CD14-positive monocyte (primary cell): ENCODE results near the gene ADAM30. TPM values are rescaled to one million over a fixed set of nuclear protein-coding genes. Genes with fewer than 3 reads are reported as not detected.

Experiments
- DNase-seq, 3 donors: peaks; one replicate each; pipeline ENCODE4 v3.0.0-alpha.2; 2011 to 2022
- H2AFZ ChIP-seq: 2 replicates; pipeline ENCODE4 v1.6.0; 2012; ENCODE audit warnings: mild to moderate bottlenecking, low read depth, low read length, inconsistent platforms; ENCODE audit not compliant: insufficient read depth, poor library complexity, severe bottlenecking
- H3K27ac ChIP-seq, 2 donors: 1 replicate in 1 of 2; 2 replicates in 1 of 2; pipeline ENCODE4 v1.5.1; 2012 to 2013; ENCODE audit warnings: low read length in 2 of 2, control low read depth in 1 of 2, inconsistent platforms in 1 of 2, low read depth in 1 of 2, mild to moderate bottlenecking in 1 of 2
- H3K27me3 ChIP-seq, 2 donors: one replicate each; pipeline versions ENCODE4 v1.6.0 to v1.6.1; 2011 to 2013; ENCODE audit warnings: low read length in 2 of 2; ENCODE audit not compliant: control insufficient read depth in 2 of 2, insufficient read depth in 2 of 2
- H3K36me3 ChIP-seq, 2 donors: replicated peaks in 1 of 2; 1 replicate in 1 of 2; 2 replicates in 1 of 2; pipeline versions ENCODE4 v1.5.1 to v1.6.1; 2012 to 2013; ENCODE audit warnings: low read length in 2 of 2, control low read depth in 1 of 2, inconsistent platforms in 1 of 2, mild to moderate bottlenecking in 1 of 2; ENCODE audit not compliant: insufficient read depth in 2 of 2, control insufficient read depth in 1 of 2
- H3K4me1 ChIP-seq, 2 donors: 1 replicate in 1 of 2; 2 replicates in 1 of 2; pipeline versions ENCODE4 v1.5.1 to v1.6.1; 2012 to 2013; ENCODE audit warnings: low read length in 2 of 2, control low read depth in 1 of 2, inconsistent platforms in 1 of 2, mild to moderate bottlenecking in 1 of 2, moderate library complexity in 1 of 2; ENCODE audit not compliant: insufficient read depth in 2 of 2, control insufficient read depth in 1 of 2
- H3K4me2 ChIP-seq: replicated peaks from 2 replicates; pipeline ENCODE3; 2012; ENCODE audit warnings: low read length, moderate library complexity, mild to moderate bottlenecking; ENCODE audit not compliant: poor library complexity, severe bottlenecking; ENCODE audit errors: extremely low read depth
- H3K4me3 ChIP-seq, 3 experiments: fragments of 200-600 bp in 1 of 3; sonication (generic) in 1 of 3; replicated peaks in 1 of 3; 1 replicate in 2 of 3; 2 replicates in 1 of 3; pipeline ENCODE4 v1.5.1; 2011 to 2013; ENCODE audit warnings: low read length in 3 of 3, mild to moderate bottlenecking in 3 of 3, control low read depth in 2 of 3, low read depth in 2 of 3, inconsistent platforms in 1 of 3, moderate library complexity in 1 of 3
- H3K79me2 ChIP-seq: 2 replicates; pipeline ENCODE4 v1.6.0; 2012; ENCODE audit warnings: mild to moderate bottlenecking, control low read depth, inconsistent platforms, low read length, moderate library complexity; ENCODE audit not compliant: insufficient read depth
- H3K9ac ChIP-seq: 2 replicates; pipeline ENCODE4 v1.6.0; 2017; ENCODE audit warnings: low read length, mild to moderate bottlenecking; ENCODE audit not compliant: insufficient read depth, poor library complexity, severe bottlenecking
- H3K9me3 ChIP-seq, 2 donors: replicated peaks in 1 of 2; 1 replicate in 1 of 2; 2 replicates in 1 of 2; pipeline versions ENCODE4 v1.5.1 to v1.6.1; 2012 to 2013; ENCODE audit warnings: low read length in 2 of 2, control low read depth in 1 of 2; ENCODE audit not compliant: control insufficient read depth in 1 of 2, insufficient read depth in 1 of 2
- H4K20me1 ChIP-seq: 2 replicates; pipeline ENCODE4 v1.6.0; 2012; ENCODE audit warnings: mild to moderate bottlenecking, low read length, control low read depth, moderate library complexity; ENCODE audit not compliant: insufficient read depth
- H3K27ac Mint-ChIP-seq, 7 donors: one replicate each; pipeline ENCODE4 v1.8.0; 2020; ENCODE audit warnings: mild to moderate bottlenecking in 7 of 7, mixed read lengths in 7 of 7, moderate library complexity in 6 of 7, inconsistent platforms in 2 of 7
- H3K27me3 Mint-ChIP-seq, 3 donors: one replicate each; pipeline ENCODE4 v1.8.0; 2021 to 2022; ENCODE audit warnings: low read depth in 3 of 3, mild to moderate bottlenecking in 3 of 3, mixed read lengths in 3 of 3, moderate library complexity in 3 of 3, inconsistent platforms in 1 of 3
- H3K36me3 Mint-ChIP-seq, 2 donors: one replicate each; pipeline ENCODE4 v1.8.0; 2020; ENCODE audit warnings: mixed read lengths in 2 of 2, inconsistent platforms in 1 of 2, mild to moderate bottlenecking in 1 of 2
- H3K4me1 Mint-ChIP-seq: one replicate; pipeline ENCODE4 v1.8.0; 2020; ENCODE audit warnings: mild to moderate bottlenecking, mixed read lengths
- H3K4me3 Mint-ChIP-seq, 2 donors: one replicate each; pipeline ENCODE4 v1.8.0; 2020; ENCODE audit warnings: mild to moderate bottlenecking in 2 of 2, mixed read lengths in 2 of 2, moderate library complexity in 1 of 2
- H3K9me3 Mint-ChIP-seq, 7 donors: one replicate each; pipeline ENCODE4 v1.8.0; 2020 to 2022; ENCODE audit warnings: mixed read lengths in 7 of 7, mild to moderate bottlenecking in 6 of 7, moderate library complexity in 6 of 7, inconsistent platforms in 2 of 7
- WGBS: methylation state at CpG from one replicate; pipeline ENCODE4 v1.1.5; 2013; ENCODE audit warnings: missing lambda C conversion rate; ENCODE audit not compliant: insufficient coverage; 5-methylcytosine and 5-hydroxymethylcytosine counted together
- intact Hi-C, 2 donors: fragments of 100-400 bp; cut with micrococcal nuclease; formaldehyde crosslinking; loops; one replicate each; pipeline versions ENCODE4 v1.15.0 to v1.15.1; 2023
- polyA plus RNA-seq, 3 donors: library from polyadenylated mRNA; depleted of rRNA in 1 of 3; unstranded in 2 of 3; stranded (reverse) in 1 of 3; fragments of 300-500 nt in 2 of 3; fragments of >200 nt in 1 of 3; fragmentation: Illumina TruSeq in 2 of 3; gene quantifications; 1 replicate in 2 of 3; 2 replicates in 1 of 3; pipeline ENCODE4 v1.2.3, GENCODE V29; 2012 to 2021
- TF ChIP-seq, protein P1 (sequence below): fragments of 200-600 bp; IDR thresholded peaks from one replicate; pipeline ENCODE4 v1.8.0; 2022; ENCODE audit warnings: antibody characterized with exemption, mild to moderate bottlenecking

ADAM30 gene
- polyA plus RNA-seq, 3 donors: not detected

DNA sequence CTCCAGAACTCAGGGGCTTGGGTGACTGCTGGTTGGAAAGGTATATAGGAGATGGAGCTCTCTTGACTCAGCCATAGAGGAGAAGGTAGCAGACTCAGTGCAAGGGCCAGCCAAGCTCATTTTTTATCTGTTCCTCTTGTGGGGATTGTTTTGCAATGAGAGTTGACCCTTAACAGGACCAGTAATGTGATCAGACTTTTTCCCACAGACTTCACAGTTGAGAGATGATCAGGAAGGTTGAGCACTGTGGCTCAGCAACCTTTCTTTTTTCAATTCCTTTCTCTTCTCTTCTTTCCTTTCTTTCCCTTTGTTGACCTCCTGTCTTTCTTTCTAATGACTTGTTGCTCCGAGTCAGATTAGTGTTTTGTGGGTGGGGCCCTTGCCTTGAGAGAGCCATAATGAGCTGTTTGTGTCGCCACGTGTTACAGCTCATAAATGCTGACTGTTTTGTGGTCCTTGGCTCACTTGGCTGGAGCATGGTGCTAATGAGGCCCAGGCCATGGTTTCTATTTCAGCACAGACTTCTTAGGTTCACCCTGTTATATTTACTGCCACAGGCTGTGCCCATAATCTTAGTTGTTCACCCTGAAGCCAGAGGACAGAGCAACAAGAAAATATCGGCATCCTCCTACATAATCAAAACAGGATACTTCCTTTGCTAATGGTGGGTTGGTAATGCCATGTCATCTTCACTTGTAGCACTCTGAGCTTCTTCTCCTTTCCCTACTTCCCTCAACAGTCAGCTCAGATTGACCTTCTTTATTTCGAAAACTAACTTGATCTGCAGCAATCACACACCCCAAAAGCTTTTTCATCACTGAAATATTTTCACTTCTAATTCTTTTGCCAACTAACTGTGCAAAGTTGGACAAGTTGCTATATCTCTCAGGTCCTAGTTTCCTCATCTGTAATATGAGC is 13.9 kb downstream of the ADAM30 start:
- Mint-ChIP-seq H3K4me3 (no peak overlapping the region), H3K36me3 (no peaks in the 10 kb centered on the region), H3K27ac (no peak overlapping the region), H3K27me3 (peaks cover 0 to 5% (median 0%) of the 10 kb centered on the region in 3 donors), H3K4me1 (peaks cover 5% of the 10 kb centered on the region), H3K9me3 (peaks cover 0 to 3% (median 0%) of the 10 kb centered on the region in 7 donors)
- WGBS: 17% methylated on average over 3 of the region's 5 CpGs
- peak; percentile 45 to 53 (median 51) for DNase-seq
- Histone ChIP-seq H3K4me2 (peak overlapping the region; percentile 59), H3K4me3 (peak overlapping the region in 1 of 3 experiments; percentile 51), H3K9ac (no peak overlapping the region), H3K27ac (peak overlapping the region; percentile 54 to 84), H2AFZ (peak overlapping the region; percentile 60), H3K36me3 (no peaks in the 10 kb centered on the region), H3K79me2 (no peaks in the 10 kb centered on the region), H3K4me1 (peaks cover 37 to 45% of the 10 kb centered on the region in 2 donors), H3K27me3 (no peaks in the 10 kb centered on the region), H4K20me1 (no peaks in the 10 kb centered on the region), H3K9me3 (no peaks in the 10 kb centered on the region)
- intact Hi-C loops: no loop called here
- TF ChIP-seq, protein P1, sequence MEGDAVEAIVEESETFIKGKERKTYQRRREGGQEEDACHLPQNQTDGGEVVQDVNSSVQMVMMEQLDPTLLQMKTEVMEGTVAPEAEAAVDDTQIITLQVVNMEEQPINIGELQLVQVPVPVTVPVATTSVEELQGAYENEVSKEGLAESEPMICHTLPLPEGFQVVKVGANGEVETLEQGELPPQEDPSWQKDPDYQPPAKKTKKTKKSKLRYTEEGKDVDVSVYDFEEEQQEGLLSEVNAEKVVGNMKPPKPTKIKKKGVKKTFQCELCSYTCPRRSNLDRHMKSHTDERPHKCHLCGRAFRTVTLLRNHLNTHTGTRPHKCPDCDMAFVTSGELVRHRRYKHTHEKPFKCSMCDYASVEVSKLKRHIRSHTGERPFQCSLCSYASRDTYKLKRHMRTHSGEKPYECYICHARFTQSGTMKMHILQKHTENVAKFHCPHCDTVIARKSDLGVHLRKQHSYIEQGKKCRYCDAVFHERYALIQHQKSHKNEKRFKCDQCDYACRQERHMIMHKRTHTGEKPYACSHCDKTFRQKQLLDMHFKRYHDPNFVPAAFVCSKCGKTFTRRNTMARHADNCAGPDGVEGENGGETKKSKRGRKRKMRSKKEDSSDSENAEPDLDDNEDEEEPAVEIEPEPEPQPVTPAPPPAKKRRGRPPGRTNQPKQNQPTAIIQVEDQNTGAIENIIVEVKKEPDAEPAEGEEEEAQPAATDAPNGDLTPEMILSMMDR: no peak

DNA sequence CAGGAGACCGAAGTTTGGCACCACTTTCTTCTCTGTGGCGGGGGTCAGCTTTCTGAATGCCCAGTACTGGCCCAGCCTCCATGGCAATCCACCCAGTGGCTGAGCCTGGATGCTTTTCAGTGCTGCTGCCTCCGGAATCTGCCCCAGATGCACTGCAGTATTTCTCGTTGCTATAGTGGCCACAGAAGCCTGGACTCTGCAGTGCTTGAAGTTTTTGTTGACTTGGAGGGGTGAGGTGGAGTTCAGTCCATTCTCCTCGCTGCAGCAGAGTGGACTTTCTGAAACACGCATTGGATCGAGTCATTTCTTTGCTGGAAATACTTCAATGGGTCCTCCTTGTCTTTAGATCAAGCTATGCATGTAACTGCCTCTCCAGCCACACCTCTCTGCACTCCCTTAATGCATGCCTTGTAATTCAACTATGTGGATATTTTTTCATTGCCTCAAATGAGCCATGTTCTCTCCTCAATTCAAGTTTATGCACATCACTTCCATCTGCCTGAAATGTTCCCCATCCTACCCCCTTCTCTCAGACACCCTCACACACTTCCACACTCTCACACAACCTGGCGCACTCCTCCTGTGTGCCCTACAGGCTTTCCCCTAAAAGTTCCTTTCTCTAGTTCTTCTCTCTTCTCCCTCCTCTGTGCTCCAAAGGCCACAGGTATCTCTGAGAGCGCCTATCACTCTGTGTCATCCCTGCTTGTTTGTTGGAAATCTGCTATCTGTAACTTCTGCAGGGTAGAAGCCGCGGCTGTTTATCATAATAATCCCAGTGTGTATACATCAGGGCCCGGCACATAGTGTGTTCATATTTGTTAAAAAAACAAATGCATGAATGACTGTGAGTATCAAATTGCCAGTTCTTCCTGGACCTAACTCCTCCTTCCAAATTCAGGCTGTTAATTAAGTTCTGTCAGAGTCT is 16.5 kb downstream of the ADAM30 start:
- H3K27me3 ChIP-seq: no peaks in the 10 kb centered on the region
- no peak overlapping the region for H2AFZ ChIP-seq
- Mint-ChIP-seq H3K4me1 (peaks cover 2% of the 10 kb centered on the region), H3K36me3 (no peaks in the 10 kb centered on the region), H3K4me3 (no peak overlapping the region), H3K27me3 (no peaks in the 10 kb centered on the region), H3K9me3 (no peaks in the 10 kb centered on the region), H3K27ac (no peak overlapping the region)
- H3K4me3 ChIP-seq: no peak overlapping the region
- intact Hi-C loops: no loop called here
- no peak overlapping the region for H3K9ac ChIP-seq
- no peaks in the 10 kb centered on the region for H4K20me1 ChIP-seq
- no peak overlapping the region for H3K27ac ChIP-seq
- no peaks in the 10 kb centered on the region for H3K9me3 ChIP-seq
- no peaks in the 10 kb centered on the region for H3K79me2 ChIP-seq
- H3K4me2 ChIP-seq: no peak overlapping the region
- WGBS: 93% methylated on average over 7 of the region's 12 CpGs
- TF ChIP-seq, protein P1: no peak
- no peak for DNase-seq
- no peaks in the 10 kb centered on the region for H3K36me3 ChIP-seq
- peaks cover 34 to 41% of the 10 kb centered on the region in 2 donors for H3K4me1 ChIP-seq
